Vagina (tissue), 2 donors: Measurements from ENCODE around the gene ADARB2.

ENCODE experiments used
- POLR2A ChIP-seq, 2 donors: fragments of 450-650 bp; IDR thresholded peaks; one replicate each; pipeline ENCODE4 v1.6.1; 2017; ENCODE audit warnings: antibody characterized with exemption in 2 of 2, mild to moderate bottlenecking in 2 of 2, moderate library complexity in 2 of 2
- POLR2AphosphoS5 ChIP-seq, 2 donors: sonication (generic); formaldehyde crosslinking; IDR thresholded peaks; one replicate each; pipeline ENCODE4 v1.9.0; 2017; ENCODE audit warnings: antibody characterized with exemption in 2 of 2, mild to moderate bottlenecking in 2 of 2, low read depth in 1 of 2; ENCODE audit not compliant: insufficient read depth in 1 of 2
- TF ChIP-seq, protein P1 (sequence below), 3 experiments: fragments of 450-650 bp in 2 of 3; fragments of 200-600 bp in 1 of 3; sonication (generic) in 1 of 3; IDR thresholded peaks; one replicate each; pipeline ENCODE4 v1.5.1; 2017 to 2019; ENCODE audit warnings: antibody characterized with exemption in 3 of 3, mild to moderate bottlenecking in 2 of 3, moderate library complexity in 2 of 3

DNA sequence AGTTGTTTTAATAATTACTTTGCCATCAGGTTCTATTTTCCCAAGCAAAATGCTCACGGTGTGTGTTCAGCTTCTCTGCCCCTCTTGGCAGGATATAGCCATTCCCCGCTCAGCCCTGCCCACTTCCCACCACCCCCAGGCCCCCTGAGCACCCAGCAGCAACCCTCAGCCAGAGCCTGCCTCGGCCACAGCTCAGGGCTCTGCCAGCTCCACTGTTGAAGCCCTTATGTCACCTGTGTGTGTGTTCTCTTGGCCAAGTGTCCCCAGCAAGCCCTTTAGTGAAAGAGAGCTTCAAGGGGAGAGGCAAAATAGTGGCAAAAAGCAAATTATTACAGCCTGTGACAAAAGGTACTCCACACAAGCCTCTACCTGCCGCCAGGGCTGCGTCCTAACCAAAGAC is 275.3 kb downstream of the ADARB2 start:
- TF ChIP-seq, protein P1, sequence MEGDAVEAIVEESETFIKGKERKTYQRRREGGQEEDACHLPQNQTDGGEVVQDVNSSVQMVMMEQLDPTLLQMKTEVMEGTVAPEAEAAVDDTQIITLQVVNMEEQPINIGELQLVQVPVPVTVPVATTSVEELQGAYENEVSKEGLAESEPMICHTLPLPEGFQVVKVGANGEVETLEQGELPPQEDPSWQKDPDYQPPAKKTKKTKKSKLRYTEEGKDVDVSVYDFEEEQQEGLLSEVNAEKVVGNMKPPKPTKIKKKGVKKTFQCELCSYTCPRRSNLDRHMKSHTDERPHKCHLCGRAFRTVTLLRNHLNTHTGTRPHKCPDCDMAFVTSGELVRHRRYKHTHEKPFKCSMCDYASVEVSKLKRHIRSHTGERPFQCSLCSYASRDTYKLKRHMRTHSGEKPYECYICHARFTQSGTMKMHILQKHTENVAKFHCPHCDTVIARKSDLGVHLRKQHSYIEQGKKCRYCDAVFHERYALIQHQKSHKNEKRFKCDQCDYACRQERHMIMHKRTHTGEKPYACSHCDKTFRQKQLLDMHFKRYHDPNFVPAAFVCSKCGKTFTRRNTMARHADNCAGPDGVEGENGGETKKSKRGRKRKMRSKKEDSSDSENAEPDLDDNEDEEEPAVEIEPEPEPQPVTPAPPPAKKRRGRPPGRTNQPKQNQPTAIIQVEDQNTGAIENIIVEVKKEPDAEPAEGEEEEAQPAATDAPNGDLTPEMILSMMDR (IDR thresholded peaks at IDR 0.05): no peak
- TF ChIP-seq POLR2A (IDR thresholded peaks at IDR 0.05) (no peak), POLR2AphosphoS5 (IDR thresholded peaks at IDR 0.05; ENCODE audit: insufficient read depth in 1 of 2, low read depth in 1 of 2) (no peak)
